HG03354 (cell line): ENCODE measurements around the gene ENPP3.

Source experiments
- ATAC-seq: cut with Tn5 transposase; IDR thresholded peaks from one replicate; pipeline ENCODE4 v1.9.1; 2021; ENCODE audit warnings: mild to moderate bottlenecking; ENCODE audit not compliant: unreplicated experiment, poor library complexity, severe bottlenecking

Gene ENPP3

GRCh38 chr6:131787766-131788712 is 150.9 kb downstream of the ENPP3 start:
- ATAC-seq: no peak

- no peak for ATAC-seq
Measured at GRCh38 chr6:131789219-131789618, 152.1 kb downstream of the ENPP3 start.

GRCh38 chr6:131791476-131791875 is 154.4 kb downstream of the ENPP3 start:
- no peak for ATAC-seq

- no peak for ATAC-seq
Measured at GRCh38 chr6:131792091-131792496, 155.0 kb downstream of the ENPP3 start.

GRCh38 chr6:131795366-131795765 is 158.3 kb downstream of the ENPP3 start:
- ATAC-seq: no peak
